Measurements from ENCODE around the gene ITGA6. TPM values are rescaled to one million over a fixed set of nuclear protein-coding genes. Genes with fewer than 3 reads are reported as not detected.

Gene ITGA6
- total RNA-seq, 1 donor from 2014 or later: 40.7 TPM

- Histone ChIP-seq H3K4me1 (no peaks in the 10 kb centered on the region), H3K27me3 (no peaks in the 10 kb centered on the region), H3K36me3 (no peaks in the 10 kb centered on the region), H3K27ac (no peak overlapping the region), H3K9me3 (peaks cover 0 to 14% of the 10 kb centered on the region in 2 donors), H3K4me3 (no peak overlapping the region)
- intact Hi-C loops (cut with DNase I): no loop called here
- no peak for DNase-seq (ENCODE audit: low spot score in 2 of 2)
- TF ChIP-seq CTCF (IDR thresholded peaks at IDR 0.05): no peak
Measured at GRCh38 chr2:172512810-172513523, 85.6 kb downstream of the ITGA6 start.

GRCh38 chr2:172513524-172513900 lies 86.1 kb downstream of the ITGA6 start:
- no peak for TF ChIP-seq CTCF (IDR thresholded peaks at IDR 0.05)
- intact Hi-C loops (cut with DNase I): no loop called here
- Histone ChIP-seq H3K4me3 (no peak overlapping the region), H3K27me3 (no peaks in the 10 kb centered on the region), H3K4me1 (no peaks in the 10 kb centered on the region), H3K9me3 (peaks cover 0 to 14% of the 10 kb centered on the region in 2 donors), H3K36me3 (no peaks in the 10 kb centered on the region), H3K27ac (no peak overlapping the region)
- no peak for DNase-seq (ENCODE audit: low spot score in 2 of 2)

GRCh38 chr2:172513935-172514586 lies 86.7 kb downstream of the ITGA6 start:
- H3K36me3 ChIP-seq: no peaks in the 10 kb centered on the region
- DNase-seq (ENCODE audit: low spot score in 2 of 2): no peak
- TF ChIP-seq CTCF (IDR thresholded peaks at IDR 0.05): no peak
- H3K27me3 ChIP-seq: no peaks in the 10 kb centered on the region
- intact Hi-C loops (cut with DNase I): no loop called here
- H3K9me3 ChIP-seq: peaks cover 0 to 14% of the 10 kb centered on the region in 2 donors
- no peaks in the 10 kb centered on the region for H3K4me1 ChIP-seq
- no peak overlapping the region for H3K4me3 ChIP-seq
- H3K27ac ChIP-seq: no peak overlapping the region

- no peak overlapping the region for H3K4me3 ChIP-seq
- no peak for DNase-seq (ENCODE audit: low spot score in 2 of 2)
- intact Hi-C loops (cut with DNase I): no loop called here
- H3K27ac ChIP-seq: no peak overlapping the region
- H3K36me3 ChIP-seq: no peaks in the 10 kb centered on the region
- H3K27me3 ChIP-seq: no peaks in the 10 kb centered on the region
- H3K9me3 ChIP-seq: peaks cover 0 to 14% of the 10 kb centered on the region in 2 donors
- no peak for TF ChIP-seq CTCF (IDR thresholded peaks at IDR 0.05)
- no peaks in the 10 kb centered on the region for H3K4me1 ChIP-seq
Measured at GRCh38 chr2:172516299-172516698, 88.9 kb downstream of the ITGA6 start.

- no peak for DNase-seq (ENCODE audit: low spot score in 2 of 2)
- H3K4me3 ChIP-seq: no peak overlapping the region
- intact Hi-C loops (cut with DNase I): no loop called here
- H3K4me1 ChIP-seq: no peaks in the 10 kb centered on the region
- H3K9me3 ChIP-seq: no peaks in the 10 kb centered on the region
- H3K36me3 ChIP-seq: no peaks in the 10 kb centered on the region
- no peak for TF ChIP-seq CTCF (IDR thresholded peaks at IDR 0.05)
- no peak overlapping the region for H3K27ac ChIP-seq
- no peaks in the 10 kb centered on the region for H3K27me3 ChIP-seq
Measured at GRCh38 chr2:172518995-172519394, 91.6 kb downstream of the ITGA6 start.

All from ascending aorta (tissue), 2 donors.